Nephron progenitor cell (in vitro differentiated cells): ENCODE measurements around the gene SNCAIP.

Experiments used
- DNase-seq: peaks from one replicate; pipeline ENCODE4 v3.0.0; 2021
- H3K27ac Mint-ChIP-seq: 2 replicates; pipeline ENCODE4 v1.8.0; 2021; ENCODE audit warnings: mild to moderate bottlenecking, moderate library complexity, mixed read lengths
- H3K27me3 Mint-ChIP-seq: 2 replicates; pipeline ENCODE4 v1.8.0; 2021; ENCODE audit warnings: mild to moderate bottlenecking, low read depth, mixed read lengths; ENCODE audit not compliant: poor library complexity
- H3K36me3 Mint-ChIP-seq: 2 replicates; pipeline ENCODE4 v1.8.0; 2021; ENCODE audit warnings: low read depth, mixed read lengths
- H3K4me1 Mint-ChIP-seq: 2 replicates; pipeline ENCODE4 v1.8.0; 2021; ENCODE audit warnings: mixed read lengths
- H3K4me3 Mint-ChIP-seq: 2 replicates; pipeline ENCODE4 v1.8.0; 2021; ENCODE audit warnings: mild to moderate bottlenecking, moderate library complexity, mixed read lengths
- H3K9me3 Mint-ChIP-seq: 2 replicates; pipeline ENCODE4 v1.8.0; 2021; ENCODE audit warnings: mild to moderate bottlenecking, moderate library complexity, mixed read lengths
- TF ChIP-seq, protein P1 (sequence below): fragments of 200-600 bp; sonication (generic); IDR thresholded peaks from 2 replicates; pipeline ENCODE4 v1.5.0; 2021; ENCODE audit warnings: antibody characterized with exemption

The SNCAIP gene

DNA sequence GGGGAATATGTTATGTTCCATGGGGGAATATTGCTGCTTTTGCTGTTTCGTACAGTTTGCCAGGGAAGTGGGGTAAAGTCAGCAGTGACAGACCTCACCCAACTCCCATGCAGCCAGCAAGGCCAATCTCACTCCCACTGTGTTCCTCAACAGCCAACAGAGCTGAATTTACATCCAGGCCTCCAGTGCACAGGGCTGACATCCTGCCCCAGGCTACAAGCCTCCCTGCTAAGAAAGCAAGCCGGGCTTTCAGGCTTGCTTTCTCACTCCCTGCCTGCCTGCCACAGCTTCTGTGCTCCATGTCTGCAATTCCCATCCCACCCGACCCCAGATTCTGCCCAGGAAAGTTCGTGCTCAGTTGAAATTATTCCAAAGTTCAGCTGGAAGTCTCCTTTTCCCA is 25.5 kb upstream of the SNCAIP start:
- Mint-ChIP-seq H3K4me1 (peaks cover 7% of the 10 kb centered on the region), H3K27ac (no peak overlapping the region), H3K9me3 (peaks cover 26% of the 10 kb centered on the region), H3K36me3 (peaks cover 5% of the 10 kb centered on the region), H3K27me3 (no peaks in the 10 kb centered on the region), H3K4me3 (no peak overlapping the region)
- TF ChIP-seq, protein P1, sequence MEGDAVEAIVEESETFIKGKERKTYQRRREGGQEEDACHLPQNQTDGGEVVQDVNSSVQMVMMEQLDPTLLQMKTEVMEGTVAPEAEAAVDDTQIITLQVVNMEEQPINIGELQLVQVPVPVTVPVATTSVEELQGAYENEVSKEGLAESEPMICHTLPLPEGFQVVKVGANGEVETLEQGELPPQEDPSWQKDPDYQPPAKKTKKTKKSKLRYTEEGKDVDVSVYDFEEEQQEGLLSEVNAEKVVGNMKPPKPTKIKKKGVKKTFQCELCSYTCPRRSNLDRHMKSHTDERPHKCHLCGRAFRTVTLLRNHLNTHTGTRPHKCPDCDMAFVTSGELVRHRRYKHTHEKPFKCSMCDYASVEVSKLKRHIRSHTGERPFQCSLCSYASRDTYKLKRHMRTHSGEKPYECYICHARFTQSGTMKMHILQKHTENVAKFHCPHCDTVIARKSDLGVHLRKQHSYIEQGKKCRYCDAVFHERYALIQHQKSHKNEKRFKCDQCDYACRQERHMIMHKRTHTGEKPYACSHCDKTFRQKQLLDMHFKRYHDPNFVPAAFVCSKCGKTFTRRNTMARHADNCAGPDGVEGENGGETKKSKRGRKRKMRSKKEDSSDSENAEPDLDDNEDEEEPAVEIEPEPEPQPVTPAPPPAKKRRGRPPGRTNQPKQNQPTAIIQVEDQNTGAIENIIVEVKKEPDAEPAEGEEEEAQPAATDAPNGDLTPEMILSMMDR, result no peak
- DNase-seq, result no peak

DNA sequence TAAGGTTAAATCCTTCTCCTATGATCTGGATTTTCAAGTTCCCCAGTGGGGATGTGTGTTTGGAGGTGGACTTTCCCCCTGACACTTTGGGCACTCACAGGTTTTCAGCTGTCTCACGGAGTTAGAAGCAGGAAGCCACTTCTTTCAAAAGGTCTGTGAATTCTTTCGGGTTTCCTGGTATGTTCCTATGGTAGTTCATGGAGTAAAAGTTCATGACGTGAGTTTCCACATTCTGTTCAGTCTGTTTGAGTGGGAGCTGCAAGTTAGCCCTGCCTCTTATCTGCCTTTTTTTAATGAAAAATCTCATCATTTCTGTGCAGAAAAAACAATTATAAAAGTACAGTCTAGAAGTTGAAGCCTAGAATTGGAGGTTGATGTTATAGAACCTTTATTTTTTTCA is 24.9 kb upstream of the SNCAIP start:
- Mint-ChIP-seq H3K27ac (no peak overlapping the region), H3K4me1 (peaks cover 13% of the 10 kb centered on the region), H3K9me3 (peaks cover 26% of the 10 kb centered on the region), H3K27me3 (no peaks in the 10 kb centered on the region), H3K4me3 (no peak overlapping the region), H3K36me3 (peaks cover 5% of the 10 kb centered on the region)
- TF ChIP-seq, protein P1, result no peak
- DNase-seq, result no peak

DNA sequence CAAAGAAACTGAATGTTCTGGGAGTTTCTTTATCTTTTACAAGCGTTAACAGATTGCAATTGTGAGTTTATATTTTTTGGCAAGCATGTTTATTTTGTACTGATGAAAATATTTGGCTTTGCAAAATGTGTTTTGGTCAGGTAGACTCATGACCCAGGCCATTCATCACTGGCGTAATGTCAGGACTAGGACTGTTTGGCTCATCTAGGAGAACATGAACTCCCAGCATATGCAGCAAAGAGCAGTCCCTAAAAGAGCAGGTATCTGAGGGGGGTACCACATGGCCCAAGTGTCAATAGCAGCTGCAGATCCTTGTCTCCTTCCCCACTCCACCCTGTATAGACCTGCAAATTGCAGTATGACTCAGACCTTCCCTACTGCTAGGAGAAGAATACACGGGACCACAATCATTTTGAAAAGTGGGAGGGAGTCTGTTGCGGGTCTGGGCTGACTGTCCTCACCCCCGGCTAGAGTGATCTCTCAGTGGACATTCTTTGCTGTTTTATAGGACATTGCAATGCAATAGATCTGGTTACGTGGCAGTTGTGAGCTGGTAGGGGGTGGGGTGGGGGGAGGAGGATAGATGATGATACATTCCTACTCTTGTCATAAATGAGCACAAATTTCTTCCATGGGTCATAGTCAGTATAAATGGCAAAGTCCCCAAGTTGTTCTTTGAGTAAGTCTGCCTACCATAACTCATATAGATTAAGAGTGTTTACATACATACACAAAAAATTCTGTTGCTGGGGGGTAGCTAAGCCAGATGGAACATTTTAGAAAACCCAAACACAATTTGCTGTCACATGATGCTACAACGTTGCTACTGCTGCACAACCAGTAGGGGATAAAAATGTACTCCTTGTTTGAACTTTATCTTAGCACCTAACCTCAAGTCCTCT is 20.8 kb upstream of the SNCAIP start:
- no peak for DNase-seq
- TF ChIP-seq, protein P1, result no peak
- Mint-ChIP-seq H3K4me3 (no peak overlapping the region), H3K9me3 (peaks cover 17% of the 10 kb centered on the region), H3K36me3 (peaks cover 11% of the 10 kb centered on the region), H3K4me1 (peaks cover 19% of the 10 kb centered on the region), H3K27me3 (peaks cover 3% of the 10 kb centered on the region), H3K27ac (no peak overlapping the region)

DNA sequence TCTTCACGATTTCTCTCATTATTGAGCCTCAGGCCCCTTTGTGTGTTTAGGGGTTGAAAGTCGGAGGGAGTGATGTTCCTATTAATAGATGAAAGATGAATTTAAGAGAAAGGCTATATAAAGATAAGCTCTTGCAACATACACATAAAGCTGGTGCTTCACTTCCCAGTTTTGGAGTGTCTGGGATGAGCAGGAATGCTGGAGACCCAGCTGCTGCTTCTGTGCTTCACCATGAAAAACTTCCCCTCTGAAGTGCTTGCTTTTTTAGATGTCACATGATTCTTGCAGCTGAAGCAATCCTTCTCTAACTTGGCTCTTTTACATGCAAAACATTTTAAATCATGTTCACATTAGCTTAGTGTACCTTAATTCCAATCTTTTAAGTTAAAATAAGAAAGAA is 19.7 kb upstream of the SNCAIP start:
- Mint-ChIP-seq H3K36me3 (peaks cover 11% of the 10 kb centered on the region), H3K4me3 (no peak overlapping the region), H3K27me3 (peaks cover 3% of the 10 kb centered on the region), H3K9me3 (peaks cover 17% of the 10 kb centered on the region), H3K27ac (no peak overlapping the region), H3K4me1 (peaks cover 19% of the 10 kb centered on the region)
- DNase-seq, result no peak
- TF ChIP-seq, protein P1, result no peak

DNA sequence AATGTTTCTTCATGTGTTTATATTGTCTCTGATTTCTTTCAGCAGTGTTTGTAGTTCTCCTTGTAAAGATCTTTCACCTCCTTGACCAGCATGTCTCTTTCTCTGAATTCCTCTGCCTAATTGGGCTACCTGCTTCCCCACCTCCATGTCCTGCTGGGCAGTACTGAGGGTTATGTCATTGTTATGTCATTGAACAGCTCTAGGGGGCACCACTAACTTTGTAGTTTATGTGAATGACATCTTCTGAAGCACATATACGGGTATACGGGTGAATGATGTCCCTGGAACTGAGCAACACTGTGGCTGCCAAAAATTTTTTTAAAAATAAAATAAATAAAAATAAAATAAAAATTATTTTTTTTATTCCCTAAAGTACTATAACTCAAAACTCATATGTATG is 16.9 kb upstream of the SNCAIP start:
- Mint-ChIP-seq H3K36me3 (peaks cover 11% of the 10 kb centered on the region), H3K9me3 (peaks cover 17% of the 10 kb centered on the region), H3K4me1 (peaks cover 31% of the 10 kb centered on the region), H3K27ac (no peak overlapping the region), H3K4me3 (no peak overlapping the region), H3K27me3 (peaks cover 3% of the 10 kb centered on the region)
- TF ChIP-seq, protein P1, result no peak
- no peak for DNase-seq

DNA sequence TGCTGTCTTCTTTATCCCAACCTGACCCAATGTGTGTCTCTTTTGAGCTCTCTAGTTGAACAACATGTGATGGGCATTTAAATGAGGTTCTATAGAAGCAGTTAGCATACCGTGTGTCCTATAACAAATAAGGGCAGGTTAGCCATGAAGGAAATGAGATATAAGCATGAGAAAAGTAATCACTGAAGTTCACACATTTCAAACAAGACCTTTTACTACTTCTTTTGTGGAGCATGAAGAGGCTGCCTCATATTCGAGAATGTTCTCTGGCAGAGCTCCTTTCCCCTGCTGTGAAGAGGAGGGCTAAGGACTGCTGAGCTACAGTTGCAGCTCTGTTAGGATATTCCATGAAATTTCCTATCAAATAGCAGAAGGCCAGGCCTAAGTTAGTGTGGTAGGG is 15.2 kb upstream of the SNCAIP start:
- H3K4me3 Mint-ChIP-seq, result no peak overlapping the region
- H3K4me1 Mint-ChIP-seq, result peaks cover 20% of the 10 kb centered on the region
- H3K27me3 Mint-ChIP-seq, result peaks cover 7% of the 10 kb centered on the region
- H3K27ac Mint-ChIP-seq, result no peak overlapping the region
- peaks cover 11% of the 10 kb centered on the region for H3K36me3 Mint-ChIP-seq
- DNase-seq, result no peak
- peaks cover 17% of the 10 kb centered on the region for H3K9me3 Mint-ChIP-seq
- TF ChIP-seq, protein P1, result no peak
